Activated CD4-positive, alpha-beta T cell treated with anti-CD3 and anti-CD28 coated beads, Interleukin-2, amount 50 U/mL, for 24 hours (primary cell): ENCODE results near the gene SULT1A2.
"Not testable (repeated sequence)": the region's sequence is repeated elsewhere in the genome, so short reads cannot be mapped to it uniquely, and the experiment has no call there.

Experiments used
- DNase-seq, 2 donors: peaks; one replicate each; pipeline ENCODE4 v3.0.0-alpha.2; 2020; ENCODE audit warnings: low read depth in 1 of 2, low spot score in 1 of 2

SULT1A2 gene

GRCh38 chr16:28592511-28592910 lies 4.3 kb downstream of the SULT1A2 start:
- DNase-seq = no peak

GRCh38 chr16:28591355-28591754 lies 5.5 kb downstream of the SULT1A2 start:
- DNase-seq = no peak

GRCh38 chr16:28590384-28591340 lies 6.2 kb downstream of the SULT1A2 start:
- no peak for DNase-seq

- no peak for DNase-seq
These were observed 6.9 kb downstream of the SULT1A2 start for GRCh38 chr16:28589930-28590329.

GRCh38 chr16:28589069-28589468 lies 7.8 kb downstream of the SULT1A2 start:
- DNase-seq = no peak

GRCh38 chr16:28587386-28587785 lies 9.5 kb downstream of the SULT1A2 start:
- DNase-seq = no peak

GRCh38 chr16:28586466-28586865 lies 10.4 kb downstream of the SULT1A2 start:
- DNase-seq = no peak

- no peak for DNase-seq
These were observed 11.2 kb downstream of the SULT1A2 start for GRCh38 chr16:28585674-28586073.

- no peak for DNase-seq
These were observed 16.0 kb downstream of the SULT1A2 start for GRCh38 chr16:28580726-28581315.

- no peak for DNase-seq
These were observed 21.3 kb downstream of the SULT1A2 start for GRCh38 chr16:28575446-28576109.

- no peak for DNase-seq
These were observed 21.9 kb downstream of the SULT1A2 start for GRCh38 chr16:28574925-28575324.

- DNase-seq = no peak
These were observed 22.8 kb downstream of the SULT1A2 start for GRCh38 chr16:28573738-28574718.

GRCh38 chr16:28572696-28573510 lies 23.9 kb downstream of the SULT1A2 start:
- no peak for DNase-seq

- no peak for DNase-seq
These were observed 26.7 kb downstream of the SULT1A2 start for GRCh38 chr16:28569968-28570752.

- DNase-seq = no peak
These were observed 27.8 kb downstream of the SULT1A2 start for GRCh38 chr16:28569021-28569420.

GRCh38 chr16:28567292-28567691 lies 29.6 kb downstream of the SULT1A2 start:
- DNase-seq = no peak

GRCh38 chr16:28566233-28566925 lies 30.5 kb downstream of the SULT1A2 start:
- not testable (repeated sequence) for DNase-seq

- DNase-seq = no peak
These were observed 33.6 kb downstream of the SULT1A2 start for GRCh38 chr16:28563218-28563617.
